Sigmoid colon (tissue), 7 donors: Measurements from ENCODE around the gene PROX1. TPM values are rescaled to one million over a fixed set of nuclear protein-coding genes. Genes with fewer than 3 reads are reported as not detected.

ENCODE experiments used
- DNase-seq: peaks from one replicate; pipeline ENCODE4 v3.0.0-alpha.2; 2019
- H3K27ac ChIP-seq, 4 donors: fragments of 200-600 bp; sonication (generic); one replicate each; pipeline ENCODE4 v1.5.1; 2016 to 2019; ENCODE audit warnings: mild to moderate bottlenecking in 1 of 4
- H3K27me3 ChIP-seq, 3 donors: fragments of 200-600 bp; sonication (generic); one replicate each; pipeline ENCODE4 v1.5.1; 2019; ENCODE audit warnings: mild to moderate bottlenecking in 1 of 3
- H3K36me3 ChIP-seq, 4 donors: fragments of 200-600 bp; sonication (generic); one replicate each; pipeline ENCODE4 v1.5.1; 2016 to 2019
- H3K4me1 ChIP-seq, 4 donors: fragments of 200-600 bp; sonication (generic); one replicate each; pipeline ENCODE4 v1.5.1; 2017 to 2019
- H3K4me3 ChIP-seq, 4 donors: fragments of 200-600 bp; sonication (generic); one replicate each; pipeline ENCODE4 v1.5.1; 2017 to 2019; ENCODE audit warnings: mild to moderate bottlenecking in 2 of 4, moderate library complexity in 1 of 4
- H3K9me3 ChIP-seq, 4 donors: fragments of 200-600 bp in 3 of 4; sonication (generic) in 3 of 4; one replicate each; pipeline versions ENCODE4 v1.5.1 to v1.6.1; 2013 to 2019
- CTCF ChIP-seq, 4 experiments: fragments of 450-650 bp in 3 of 4; fragments of 200-600 bp in 1 of 4; IDR thresholded peaks; one replicate each; pipeline ENCODE4 v1.5.1; 2016 to 2019; ENCODE audit warnings: antibody characterized with exemption in 4 of 4, mild to moderate bottlenecking in 3 of 4, moderate library complexity in 2 of 4
- EP300 ChIP-seq, 4 donors: sonication (generic); formaldehyde crosslinking; IDR thresholded peaks; one replicate each; pipeline ENCODE4 v1.6.1; 2017; ENCODE audit warnings: antibody characterized with exemption in 4 of 4
- POLR2A ChIP-seq, 2 donors: fragments of 450-650 bp; IDR thresholded peaks; one replicate each; pipeline ENCODE4 v1.6.1; 2016; ENCODE audit warnings: antibody characterized with exemption in 2 of 2, mild to moderate bottlenecking in 2 of 2, moderate library complexity in 2 of 2
- POLR2AphosphoS5 ChIP-seq, 4 donors: sonication (generic); formaldehyde crosslinking; IDR thresholded peaks; one replicate each; pipeline ENCODE4 v1.6.1; 2017; ENCODE audit warnings: antibody characterized with exemption in 4 of 4
- WGBS, 2 donors: extraction: QIAGEN DNeasy Blood & Tissue Kit; methylation state at CpG; one replicate each; pipeline ENCODE4 v1.1.7; 2013; 5-methylcytosine and 5-hydroxymethylcytosine counted together
- intact Hi-C: fragments of 100-400 bp; cut with DNase I; formaldehyde crosslinking; loops from one replicate; pipeline ENCODE4 v1.15.1; 2023
- polyA plus RNA-seq, 3 donors: library from polyadenylated mRNA; stranded (reverse); fragments of 200-250 nt; gene quantifications; one replicate each; pipeline ENCODE4 v1.2.3, GENCODE V29; 2013
- total RNA-seq, 4 donors: library from RNA; depleted of rRNA; stranded (reverse); fragments of >200 nt; gene quantifications; one replicate each; pipeline ENCODE4 v1.1.0, GENCODE V29; 2016
- donor health status: healthy with polysubstance abuse.
- donor health status: Bipolar disorder and iron deficiency.
- donor health status: healthy.

PROX1 gene
- total and polyA plus RNA-seq, 7 donors: 1.4 to 7.7 (median 5.4) TPM

- TF ChIP-seq POLR2AphosphoS5 (IDR thresholded peaks at IDR 0.05): no peak
- TF ChIP-seq EP300 (IDR thresholded peaks at IDR 0.05): no peak
- no peak for TF ChIP-seq POLR2A (IDR thresholded peaks at IDR 0.05)
- TF ChIP-seq CTCF (IDR thresholded peaks at IDR 0.05): no peak
Observed at GRCh38 chr1:214066190-214066589, 78.4 kb downstream of the PROX1 start.

GRCh38 chr1:214066936-214067335 lies 79.2 kb downstream of the PROX1 start:
- H3K4me3 ChIP-seq: no peak overlapping the region
- H3K27ac ChIP-seq: no peak overlapping the region
- H3K9me3 ChIP-seq: no peaks in the 10 kb centered on the region
- no peaks in the 10 kb centered on the region for H3K4me1 ChIP-seq
- no peaks in the 10 kb centered on the region for H3K27me3 ChIP-seq
- WGBS, 2 donors: 85 to 88% methylated on average over 3 of the region's 3 CpGs
- intact Hi-C loops: no loop called here
- no peak for TF ChIP-seq EP300 (IDR thresholded peaks at IDR 0.05)
- TF ChIP-seq POLR2AphosphoS5 (IDR thresholded peaks at IDR 0.05): no peak
- TF ChIP-seq POLR2A (IDR thresholded peaks at IDR 0.05): no peak
- no peak for TF ChIP-seq CTCF (IDR thresholded peaks at IDR 0.05)
- no peak for DNase-seq
- H3K36me3 ChIP-seq: no peaks in the 10 kb centered on the region

More at GRCh38 chr1:214066190-214066589, 78.4 kb downstream of the PROX1 start:
- Histone ChIP-seq H3K27ac (no peak overlapping the region), H3K9me3 (no peaks in the 10 kb centered on the region), H3K4me3 (no peak overlapping the region), H3K4me1 (no peaks in the 10 kb centered on the region), H3K36me3 (no peaks in the 10 kb centered on the region), H3K27me3 (no peaks in the 10 kb centered on the region)
- intact Hi-C loops: no loop called here
- DNase-seq: no peak
- 61 to 83% methylated on average over 6 of the region's 6 CpGs for WGBS, 2 donors

GRCh38 chr1:214067397-214067796 lies 79.6 kb downstream of the PROX1 start:
- no peaks in the 10 kb centered on the region for H3K4me1 ChIP-seq
- no peak for DNase-seq
- H3K27me3 ChIP-seq: no peaks in the 10 kb centered on the region
- H3K9me3 ChIP-seq: no peaks in the 10 kb centered on the region
- H3K36me3 ChIP-seq: no peaks in the 10 kb centered on the region
- WGBS, 2 donors: 91% methylated on average over 7 of the region's 7 CpGs
- no peak overlapping the region for H3K4me3 ChIP-seq
- no peak overlapping the region for H3K27ac ChIP-seq
- no peak for TF ChIP-seq EP300 (IDR thresholded peaks at IDR 0.05)
- TF ChIP-seq POLR2A (IDR thresholded peaks at IDR 0.05): no peak
- TF ChIP-seq CTCF (IDR thresholded peaks at IDR 0.05): no peak
- TF ChIP-seq POLR2AphosphoS5 (IDR thresholded peaks at IDR 0.05): no peak
- intact Hi-C loops: no loop called here

GRCh38 chr1:214067853-214068703 lies 80.3 kb downstream of the PROX1 start:
- no peak for DNase-seq
- Histone ChIP-seq H3K4me3 (no peak overlapping the region), H3K27me3 (no peaks in the 10 kb centered on the region), H3K9me3 (no peaks in the 10 kb centered on the region), H3K27ac (no peak overlapping the region), H3K4me1 (no peaks in the 10 kb centered on the region), H3K36me3 (no peaks in the 10 kb centered on the region)
- no peak for TF ChIP-seq POLR2AphosphoS5 (IDR thresholded peaks at IDR 0.05)
- no peak for TF ChIP-seq CTCF (IDR thresholded peaks at IDR 0.05)
- no peak for TF ChIP-seq EP300 (IDR thresholded peaks at IDR 0.05)
- TF ChIP-seq POLR2A (IDR thresholded peaks at IDR 0.05): no peak
- WGBS, 2 donors: 89 to 92% methylated on average over 11 of the region's 11 CpGs
- intact Hi-C loops: no loop called here
